22Rv1 (cell line): ENCODE data around the gene PADI3.

Experiments used
- CTCF ChIP-seq: fragments of 450-650 bp; IDR thresholded peaks from 2 replicates; pipeline ENCODE4 v1.5.1; 2017; ENCODE audit warnings: mild to moderate bottlenecking
- ZFX ChIP-seq: fragments of 450-650 bp; IDR thresholded peaks from 2 replicates; pipeline ENCODE4 v1.6.1; 2017; ENCODE audit warnings: antibody characterized with exemption, borderline replicate concordance

GRCh38 chr1:17199267-17200044, 49.4 kb upstream of the PADI3 start:
- no peak for TF ChIP-seq CTCF
- TF ChIP-seq ZFX, result no peak
